NCI-H1436 treated with DMSO at 0.1 percent for 48 hours (cell line): ENCODE measurements around the gene C10orf71.

Source experiments
- DNase-seq: peaks from one replicate; lab custom pipeline; 2025; lab: John Stamatoyannopoulos, UW

The C10orf71 gene

DNA sequence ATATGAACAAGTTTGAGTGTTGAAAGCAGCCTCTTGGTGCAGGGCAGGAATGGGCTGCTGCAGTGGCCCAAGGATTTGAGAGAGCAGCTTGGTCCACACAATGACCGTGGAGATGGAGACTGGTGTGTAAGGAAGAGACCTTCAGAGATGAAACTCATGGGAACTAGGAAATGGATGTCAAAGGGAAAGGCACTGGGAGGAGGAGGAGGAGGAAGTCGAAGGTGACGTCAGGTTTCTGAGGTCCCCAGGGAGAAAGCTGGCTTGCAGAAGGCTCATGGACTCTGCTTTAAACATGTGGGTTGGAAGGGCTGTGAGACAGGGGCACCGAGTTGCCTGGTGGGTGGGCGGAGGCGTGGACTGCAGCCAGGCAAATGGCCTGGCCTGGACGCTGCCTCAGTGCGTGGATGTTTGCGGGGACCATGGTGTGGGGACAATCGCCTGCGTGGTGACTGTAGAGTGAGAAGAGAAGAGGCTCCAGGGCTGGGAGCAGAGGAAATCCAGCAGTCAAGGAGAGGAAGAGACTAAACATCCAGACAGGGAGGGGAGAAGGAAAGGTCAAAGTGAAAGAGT, 14.6 kb downstream of the C10orf71 start:
- DNase-seq: no peak

DNA sequence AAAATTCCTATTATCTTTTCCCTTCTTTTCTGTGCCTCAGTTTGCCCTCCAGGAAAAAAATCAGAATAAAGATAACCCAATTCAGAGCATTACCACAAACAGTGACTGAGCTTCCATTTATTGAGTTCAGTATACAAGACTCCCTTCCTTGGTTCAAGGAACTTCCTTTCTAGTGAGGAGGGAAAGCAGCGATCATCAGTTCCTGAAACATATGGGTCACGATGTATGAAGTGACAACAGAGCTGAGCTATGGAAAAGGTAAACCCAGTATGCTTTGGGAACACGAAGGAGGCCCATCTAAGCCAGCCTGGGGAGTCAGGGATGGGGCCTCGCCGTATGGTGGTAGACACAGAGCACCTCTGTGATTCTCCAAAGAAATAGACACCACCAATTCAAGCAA, 15.8 kb downstream of the C10orf71 start:
- no peak for DNase-seq

DNA sequence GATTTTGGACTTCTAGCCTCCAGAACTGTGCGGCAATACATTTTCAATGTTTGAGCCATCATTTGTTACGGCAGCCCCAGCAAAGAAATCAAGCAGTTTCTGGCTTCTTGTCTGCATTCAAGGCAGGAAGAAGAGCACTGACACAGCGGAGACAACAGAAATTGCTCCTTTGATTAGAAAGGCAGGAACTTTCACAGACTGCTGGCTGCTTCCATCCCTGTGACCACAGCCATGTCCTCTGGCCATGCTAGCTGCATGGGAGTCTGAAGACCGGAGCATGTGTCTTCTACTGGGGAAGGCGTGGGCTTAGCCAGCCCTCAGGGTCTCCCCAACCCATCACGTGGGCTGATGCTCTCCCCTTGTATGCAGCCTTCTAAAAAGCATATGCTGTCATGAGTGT, 19.1 kb downstream of the C10orf71 start:
- no peak for DNase-seq

DNA sequence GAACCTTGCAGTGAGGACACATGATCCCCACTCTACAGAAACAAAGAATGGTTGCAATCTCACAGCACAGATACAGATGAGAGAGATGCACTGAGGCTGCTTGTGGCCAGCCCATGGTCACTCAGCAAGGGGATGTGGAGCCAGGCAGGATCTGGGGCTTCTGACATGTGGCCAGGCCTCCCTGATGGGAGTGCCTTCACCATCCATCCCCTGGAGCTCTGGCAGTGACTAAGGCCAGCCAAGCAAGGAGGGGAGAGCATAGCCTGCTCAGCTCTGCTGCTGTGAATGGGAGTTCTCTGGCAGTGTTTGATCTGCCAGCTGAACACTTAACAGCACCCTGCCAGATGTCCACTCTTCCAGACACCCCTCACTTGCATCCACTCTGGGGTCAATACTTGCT, 19.8 kb downstream of the C10orf71 start:
- no peak for DNase-seq

DNA sequence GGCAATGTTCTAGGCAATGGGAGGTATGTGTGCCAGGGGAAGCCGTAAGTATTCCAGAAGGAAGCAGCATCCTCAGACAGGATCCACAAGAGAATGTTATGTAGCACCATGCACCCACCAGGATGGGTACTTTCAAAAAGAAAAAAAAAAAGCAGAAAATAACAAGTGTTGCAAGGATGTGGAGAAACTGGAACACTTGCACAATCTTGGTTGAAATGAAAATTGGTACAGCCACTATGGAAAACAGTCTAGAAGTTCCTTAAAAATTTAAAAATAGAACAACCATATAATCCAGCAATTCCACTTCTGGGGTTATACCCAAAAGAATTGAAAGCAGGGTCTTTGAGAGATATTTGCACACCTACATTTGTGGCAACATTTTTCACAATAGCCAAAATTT, 20.2 kb downstream of the C10orf71 start:
- DNase-seq: no peak

DNA sequence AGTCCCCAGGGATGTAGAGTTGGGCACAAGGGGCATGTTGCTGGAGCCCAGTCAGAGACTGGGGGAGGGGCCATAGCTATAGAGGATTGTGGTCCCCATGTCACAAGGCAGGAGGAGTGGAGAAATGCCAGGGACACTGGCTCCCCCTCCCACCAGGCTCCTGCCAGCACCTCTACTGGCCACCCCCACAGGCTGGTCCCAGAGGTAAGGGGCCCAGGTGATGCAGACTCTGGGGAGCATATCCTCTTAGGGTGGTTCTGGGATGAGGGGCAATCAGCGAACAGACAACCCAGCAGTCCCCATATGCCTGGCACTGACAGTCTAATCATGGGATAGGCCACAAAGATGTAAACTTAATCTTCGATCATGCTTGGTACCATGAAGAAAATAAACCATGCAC, 21.2 kb downstream of the C10orf71 start:
- DNase-seq: no peak

DNA sequence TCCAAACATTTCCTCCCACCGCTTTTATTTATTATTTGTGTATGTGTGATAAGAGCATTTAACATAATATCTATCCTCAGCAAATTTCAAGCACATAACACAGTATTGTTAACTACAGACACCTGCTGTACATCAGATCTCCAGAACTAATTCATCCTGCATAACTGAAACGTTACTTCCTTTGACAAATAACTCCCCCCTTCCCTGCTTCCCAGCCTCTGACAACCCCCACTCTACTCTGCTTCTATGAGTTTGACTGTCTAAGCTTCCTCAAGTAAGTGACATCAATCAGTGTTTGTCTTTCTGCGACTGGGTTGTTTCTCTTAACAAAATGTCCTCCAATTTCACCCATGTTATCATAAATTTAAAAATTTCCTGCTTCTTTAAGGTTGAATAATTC, 22.1 kb downstream of the C10orf71 start:
- DNase-seq: no peak

DNA sequence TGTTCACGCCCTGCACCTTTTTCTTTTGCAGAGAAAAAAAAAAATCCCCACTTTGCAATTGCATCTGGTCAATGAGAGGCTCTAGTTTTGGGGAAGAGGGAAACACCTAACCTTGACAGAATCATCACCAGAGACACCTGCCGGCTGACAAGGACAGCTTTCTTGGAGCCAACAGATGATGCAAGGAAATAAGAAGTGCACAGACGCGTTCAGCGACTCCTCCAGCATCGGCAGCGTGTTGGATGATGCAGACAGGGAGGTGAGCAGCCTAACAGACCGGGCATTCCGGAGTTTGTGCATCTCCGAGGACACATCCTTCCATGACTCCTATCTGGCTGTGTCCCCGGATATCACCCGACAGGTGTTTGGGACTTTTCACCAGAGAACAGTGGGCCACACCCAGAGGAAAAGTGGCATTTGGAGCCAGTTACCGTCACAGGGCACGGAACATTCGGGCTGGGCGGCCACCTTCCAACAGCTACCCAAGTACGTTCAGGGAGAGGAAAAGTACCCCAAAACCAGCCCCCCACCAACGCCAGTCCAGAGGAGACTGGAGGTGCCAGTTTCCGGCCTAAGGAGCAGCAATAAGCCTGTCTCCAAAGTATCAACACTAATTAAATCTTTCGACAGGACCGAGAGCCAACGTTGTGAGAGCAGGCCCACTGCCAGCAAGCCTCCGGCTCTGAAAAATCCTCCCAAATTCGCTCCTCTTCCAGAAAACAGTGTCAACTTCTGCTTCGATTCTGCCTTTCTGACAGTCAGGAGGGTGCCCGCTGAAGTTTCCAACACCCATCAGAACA, 23.6 kb downstream of the C10orf71 start:
- DNase-seq: no peak

DNA sequence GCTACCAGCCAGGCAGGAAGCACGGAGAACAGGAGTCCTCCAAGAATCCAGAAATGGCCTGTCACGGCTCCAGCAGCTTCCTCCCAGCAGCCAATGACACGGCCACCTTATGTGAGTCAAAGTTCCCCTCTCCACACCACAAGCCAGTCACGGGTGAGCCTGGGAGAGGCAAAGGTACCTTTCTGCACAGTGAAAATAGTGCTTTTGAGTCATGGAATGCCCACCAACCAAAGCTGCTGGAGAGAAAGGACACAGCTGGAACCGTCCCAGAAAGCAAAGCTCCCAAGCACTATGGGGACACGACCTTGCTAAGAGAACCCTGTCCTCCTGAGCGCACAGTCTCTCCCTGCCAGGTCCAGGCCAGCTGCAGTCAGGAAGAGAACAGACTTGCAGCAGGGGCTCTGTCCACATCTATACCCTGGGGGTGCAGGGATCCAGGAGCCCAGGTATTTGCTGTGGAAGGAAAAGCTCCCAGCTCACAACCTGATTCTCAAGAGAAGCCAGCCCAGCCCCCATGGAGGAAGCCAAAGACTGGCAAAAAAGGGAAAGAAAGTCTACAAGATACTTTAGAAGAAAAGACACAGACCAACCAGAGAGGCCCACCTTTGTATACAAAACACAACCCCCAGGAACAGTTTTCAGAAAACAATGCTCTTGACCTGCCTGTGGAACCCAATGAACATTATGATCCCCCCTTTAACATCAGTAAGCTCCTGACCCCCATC, 24.4 kb downstream of the C10orf71 start:
- no peak for DNase-seq

DNA sequence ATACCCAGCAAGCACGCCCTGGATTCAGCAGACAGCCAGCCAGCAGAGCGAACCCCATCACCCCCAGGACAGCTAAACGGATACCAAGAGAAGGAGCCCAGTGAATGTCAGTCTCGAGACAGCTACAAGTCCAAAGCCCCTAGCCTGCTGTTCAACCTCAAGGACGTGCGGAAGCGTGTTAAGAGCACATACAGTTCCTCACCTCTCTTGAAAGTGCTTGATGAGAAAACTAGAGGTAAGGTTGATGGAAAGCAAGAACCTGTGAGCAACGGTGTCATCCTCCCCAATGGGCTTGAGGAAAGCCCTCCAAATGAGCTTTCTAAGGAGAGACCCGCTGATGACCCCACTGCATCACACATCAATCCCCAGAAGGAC, 24.9 kb downstream of the C10orf71 start:
- DNase-seq: no peak

DNA sequence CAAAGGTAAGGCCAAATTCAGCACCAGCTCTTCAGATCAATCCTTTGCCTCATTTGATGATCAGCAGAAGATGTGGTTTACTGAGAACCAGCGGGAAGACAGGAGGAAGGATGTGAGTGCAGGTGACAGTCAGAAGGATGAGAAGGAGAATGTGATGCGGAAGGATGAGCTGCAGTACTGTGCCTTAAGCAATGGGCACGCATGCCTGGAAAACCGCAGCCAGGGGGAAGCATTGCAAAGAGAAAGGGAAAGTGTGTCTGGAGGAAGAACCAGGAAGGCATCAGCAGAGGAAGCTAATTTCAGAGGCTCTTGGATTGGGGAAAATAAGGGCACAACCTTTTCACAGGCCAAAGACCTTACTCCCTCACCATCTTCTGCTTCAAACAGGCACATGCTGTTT, 25.7 kb downstream of the C10orf71 start:
- no peak for DNase-seq

DNA sequence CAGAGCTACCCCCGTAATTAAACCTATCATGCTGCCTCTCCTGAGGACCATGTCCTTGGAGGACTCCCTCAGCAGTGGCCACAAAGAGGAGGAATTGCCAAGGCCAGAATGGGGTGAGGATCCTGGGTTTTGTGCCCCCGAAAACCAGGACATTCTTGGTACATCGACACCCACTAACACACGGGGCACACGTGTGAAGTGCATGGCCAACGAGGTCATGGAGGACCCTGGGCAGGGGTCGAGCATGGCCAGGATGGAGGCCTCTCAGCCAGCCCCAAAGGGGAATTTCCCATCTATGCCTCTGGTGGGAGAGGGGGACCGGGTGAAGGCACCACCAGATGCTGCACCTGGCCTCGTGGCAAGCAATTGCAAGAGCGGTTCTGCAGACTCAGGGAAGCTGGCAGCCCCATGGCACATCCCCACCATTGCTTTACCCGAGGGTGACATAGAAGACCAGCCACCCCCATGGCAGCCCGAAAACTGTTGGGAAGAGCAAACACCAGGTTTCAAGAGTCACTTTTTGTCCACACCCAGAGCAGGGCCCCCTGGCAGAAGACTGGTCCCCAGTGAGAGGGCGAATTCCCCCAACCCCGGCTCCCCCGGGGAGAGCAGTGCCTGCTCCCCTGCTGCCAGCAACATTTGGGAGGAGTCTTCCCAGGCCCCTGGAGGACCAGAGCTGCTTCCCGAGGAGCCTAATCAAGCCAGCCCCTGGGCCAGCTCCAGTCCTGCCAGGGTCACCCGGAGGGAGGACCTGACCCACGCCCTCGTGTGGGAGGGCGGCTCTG, 26.4 kb downstream of the C10orf71 start:
- DNase-seq: no peak

DNA sequence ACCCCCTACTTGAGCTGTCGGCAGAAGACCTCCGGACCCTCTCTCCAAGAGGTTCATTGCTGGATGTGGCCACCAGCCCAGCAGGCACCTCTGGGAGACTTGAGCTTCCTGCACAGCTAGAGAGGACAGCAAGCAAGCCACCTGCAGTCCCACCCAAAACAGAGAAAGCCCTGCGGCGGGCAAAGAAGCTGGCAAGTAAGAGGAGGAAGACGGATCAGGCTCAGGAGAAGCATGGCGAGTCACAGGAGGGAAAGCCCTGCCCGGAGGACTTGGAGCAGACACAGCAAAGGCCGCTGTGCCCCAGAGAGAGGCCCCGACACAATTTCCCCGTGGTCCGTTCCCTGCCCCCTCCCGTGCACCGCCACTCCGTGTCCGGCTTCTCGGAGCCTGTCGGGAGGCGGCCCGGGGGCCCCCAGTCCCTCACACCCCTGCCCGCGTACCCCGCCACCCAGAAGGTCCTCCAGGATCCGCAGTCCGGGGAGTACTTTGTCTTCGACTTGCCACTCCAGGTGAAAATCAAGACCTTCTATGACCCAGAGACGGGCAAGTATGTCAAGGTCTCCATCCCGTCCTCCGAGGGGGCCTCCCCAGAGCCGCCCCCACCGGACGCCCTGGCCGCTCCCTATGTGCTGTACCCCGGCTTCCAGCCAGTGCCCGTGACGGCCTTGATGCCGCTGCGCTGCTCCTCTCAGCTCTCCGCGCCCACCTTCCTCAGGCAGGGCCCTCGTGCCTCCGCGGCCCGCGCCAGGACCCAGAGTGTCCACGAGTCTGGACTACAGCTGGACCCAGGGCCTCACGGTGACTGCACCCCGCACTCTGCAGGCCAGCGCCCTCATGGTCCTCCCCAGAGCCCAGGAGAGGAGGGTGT, 27.2 kb downstream of the C10orf71 start:
- no peak for DNase-seq

DNA sequence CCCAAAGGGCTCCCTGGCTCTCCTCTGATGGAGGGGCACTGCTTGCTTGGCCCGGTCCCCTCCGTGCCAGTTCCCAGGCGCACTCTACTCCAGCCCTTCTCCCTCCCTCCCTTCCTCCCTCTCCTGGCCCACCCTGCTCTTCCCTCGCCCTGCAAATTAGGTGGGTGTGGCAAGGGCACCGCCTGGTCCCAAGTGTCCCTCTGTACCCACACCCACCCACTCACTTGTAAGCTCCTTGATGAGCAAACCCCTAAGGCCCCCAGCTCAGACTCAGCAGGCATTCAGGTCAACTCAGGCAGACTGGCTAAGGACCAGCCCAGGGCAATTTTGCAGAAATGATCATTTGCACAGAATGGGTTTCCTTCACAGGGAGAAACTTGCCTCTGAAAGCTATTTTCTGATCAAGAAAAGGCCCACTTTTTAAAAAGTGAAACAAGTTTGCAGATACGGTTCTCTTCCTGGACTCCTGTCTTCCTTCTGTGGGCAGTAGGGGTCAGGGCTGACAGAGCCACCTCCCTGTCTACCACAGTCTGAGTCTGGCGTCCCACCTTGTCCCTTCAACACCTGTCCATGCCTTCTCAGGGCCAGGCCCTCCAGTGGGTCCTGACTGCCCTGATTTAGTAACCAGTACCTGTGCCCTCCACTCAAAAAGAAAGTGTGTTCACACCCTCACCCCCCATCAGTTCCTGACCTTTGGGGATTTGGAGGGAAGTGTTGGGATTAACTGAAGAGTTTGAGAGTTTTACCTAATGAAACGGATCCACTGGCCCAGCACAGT, 28.3 kb downstream of the C10orf71 start:
- no peak for DNase-seq

DNA sequence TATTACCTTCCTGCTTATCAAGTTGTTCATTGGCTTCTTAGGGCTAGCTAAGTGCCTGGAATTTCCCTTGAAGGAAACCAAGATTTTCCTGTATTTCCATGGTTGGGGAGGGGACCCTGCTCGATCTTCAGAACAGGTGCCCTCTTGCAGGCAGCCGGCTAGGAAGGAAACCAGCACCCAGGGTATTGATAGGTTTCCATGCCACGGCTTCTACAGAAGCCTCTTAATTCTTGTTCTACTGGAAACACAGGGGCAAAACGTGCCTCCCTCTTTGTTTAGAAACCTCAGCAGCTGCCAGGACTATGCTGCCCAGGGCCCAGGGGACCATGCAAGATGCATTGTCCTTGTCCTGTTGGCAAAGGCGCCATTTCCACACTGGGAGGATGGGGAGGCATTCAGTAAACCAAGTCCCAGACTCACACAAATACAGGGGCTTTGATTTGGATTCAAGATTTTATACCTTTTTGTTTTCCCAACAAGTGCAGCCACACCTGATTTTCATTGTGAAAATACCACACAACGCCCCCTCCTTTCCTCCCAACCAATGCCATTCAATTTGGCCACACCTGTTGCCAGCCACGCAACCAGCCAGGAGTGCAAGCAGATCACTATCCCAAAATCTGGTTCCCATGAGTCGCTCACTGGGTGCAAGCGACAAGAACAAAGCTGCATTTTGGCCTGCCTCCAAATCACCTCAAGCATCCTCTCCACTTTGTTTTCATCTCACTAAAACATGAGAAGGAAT, 29.6 kb downstream of the C10orf71 start:
- no peak for DNase-seq

DNA sequence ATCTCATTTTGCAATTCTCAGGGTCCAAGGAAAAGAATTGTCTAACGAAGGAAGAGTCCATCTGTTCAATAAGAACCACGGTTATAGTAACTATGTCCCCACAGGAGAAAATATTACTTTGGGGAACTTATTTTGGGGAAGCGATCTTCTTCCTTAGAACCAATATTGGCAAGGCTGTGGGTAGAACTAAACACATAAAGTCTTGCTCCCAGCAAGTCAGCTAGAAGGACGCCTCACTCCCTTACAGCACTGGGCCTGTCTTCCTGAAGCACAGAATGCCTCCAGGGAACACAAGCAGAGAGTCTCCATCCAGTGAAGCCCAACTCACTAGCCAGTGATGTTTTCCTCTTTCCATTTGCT, 30.2 kb downstream of the C10orf71 start:
- DNase-seq: no peak

DNA sequence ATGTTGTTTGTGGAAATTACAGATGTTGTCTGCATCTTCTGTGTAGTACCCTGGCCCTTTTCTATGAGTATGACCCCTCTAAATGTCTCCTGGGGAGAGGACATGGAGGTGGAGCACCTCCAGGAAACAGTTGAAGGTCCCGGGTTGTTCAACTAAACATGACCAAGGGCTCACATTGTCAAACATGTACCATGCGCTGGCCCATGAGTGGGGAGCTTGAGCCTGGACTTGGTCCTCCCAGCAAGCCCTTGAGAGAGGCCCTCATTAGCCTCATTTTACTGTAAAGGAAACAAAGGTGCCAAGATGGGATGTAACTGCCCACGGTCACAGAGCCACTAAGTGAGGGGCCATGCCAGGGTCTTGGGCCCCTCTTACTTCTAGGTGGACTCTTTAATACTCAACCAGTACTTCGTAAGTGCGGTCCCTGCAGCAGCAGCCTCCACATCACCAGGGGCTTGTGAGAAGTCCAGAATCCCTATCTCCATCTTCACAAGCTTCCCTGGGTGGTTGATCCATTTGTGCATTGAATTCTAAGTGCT, 31.2 kb downstream of the C10orf71 start:
- no peak for DNase-seq

DNA sequence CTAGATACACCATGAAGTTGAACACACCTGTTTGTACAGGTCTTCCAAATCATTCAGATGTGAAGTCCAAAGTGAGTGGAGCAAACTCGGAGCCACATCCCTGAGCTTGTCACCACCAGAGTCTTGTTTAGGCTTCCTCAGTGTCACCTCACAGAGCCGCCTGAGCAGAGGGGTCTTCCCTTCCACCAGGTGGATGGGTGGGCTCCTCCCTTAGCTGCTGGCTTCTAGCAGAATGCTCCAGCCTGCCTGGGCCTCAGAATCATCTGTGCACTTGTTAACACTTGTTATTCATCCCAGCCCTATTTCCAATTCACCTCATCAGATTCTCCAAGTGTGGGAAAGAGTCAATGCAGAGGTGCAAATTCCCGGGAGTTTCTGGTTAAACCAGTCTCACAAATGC, 32.5 kb downstream of the C10orf71 start:
- DNase-seq: no peak

DNA sequence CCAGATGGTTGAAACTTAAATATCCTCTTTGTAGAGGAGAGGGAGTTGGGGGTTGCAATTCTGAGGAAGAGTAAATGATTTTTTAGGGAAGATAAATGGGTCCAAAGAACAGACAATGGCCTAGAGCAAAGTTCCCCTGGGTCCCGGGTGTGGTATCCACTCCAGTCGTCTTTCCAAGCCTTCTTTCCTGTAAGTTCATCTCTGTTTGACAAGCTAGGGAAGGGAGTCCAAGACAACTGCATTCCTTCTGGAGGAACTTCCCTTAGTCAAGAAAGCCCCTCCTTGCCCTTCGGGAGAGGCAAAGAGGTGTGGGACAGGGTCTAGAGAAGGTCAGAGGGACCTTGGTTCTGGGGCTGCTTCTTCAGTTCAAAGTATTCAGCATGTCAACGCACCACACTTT, 33.4 kb downstream of the C10orf71 start:
- no peak for DNase-seq

DNA sequence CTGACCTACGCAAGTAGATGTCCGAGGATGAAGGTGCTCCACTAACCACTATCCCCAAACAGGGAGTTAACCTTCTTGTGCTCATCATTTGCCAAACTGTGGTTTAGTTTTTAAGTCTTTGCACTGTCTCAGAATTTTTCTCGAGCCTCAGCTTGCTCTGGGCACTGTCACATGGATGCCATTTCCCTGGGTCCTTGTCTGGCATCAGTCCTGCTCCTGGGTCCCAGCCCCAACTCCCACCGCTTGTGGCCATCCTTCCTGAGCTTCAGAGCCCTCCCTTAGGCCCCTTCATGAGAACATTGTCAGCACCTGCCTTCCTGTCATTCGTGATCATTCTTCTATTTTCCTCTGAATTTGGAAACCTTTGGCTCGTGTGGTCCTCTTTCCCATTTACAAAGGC, 33.8 kb downstream of the C10orf71 start:
- DNase-seq: no peak
